H1 (cell line): ENCODE data around the gene CHST8.

Experiments used
- CREB1 ChIP-seq: IDR thresholded peaks from 2 replicates; pipeline ENCODE4 v1.6.1; 2012; ENCODE audit warnings: inconsistent platforms
- SIN3A ChIP-seq, 2 experiments: IDR thresholded peaks in 1 of 2; conservative IDR thresholded peaks in 1 of 2; 2 replicates each; pipeline ENCODE4 v1.6.1; 2011 to 2012; ENCODE audit warnings: low read length in 2 of 2, improper control_type of control experiment in 1 of 2, low read depth in 1 of 2, mild to moderate bottlenecking in 1 of 2

- TF ChIP-seq CREB1 (no peak), SIN3A (conservative IDR thresholded peaks at IDR 0.05 in 1 of 2, IDR thresholded peaks at IDR 0.05 in 1 of 2; ENCODE audit: low read depth in 1 of 2, low read length in 2 of 2) (no peak)
These were observed at the start of gene CHST8 for GRCh38 chr19:33621811-33622504.
